ENCODE measurements around the gene ODAD3.
"Not testable (repeated sequence)": the region's sequence is repeated elsewhere in the genome, so short reads cannot be mapped to it uniquely, and the experiment has no call there.

ODAD3 gene

DNA sequence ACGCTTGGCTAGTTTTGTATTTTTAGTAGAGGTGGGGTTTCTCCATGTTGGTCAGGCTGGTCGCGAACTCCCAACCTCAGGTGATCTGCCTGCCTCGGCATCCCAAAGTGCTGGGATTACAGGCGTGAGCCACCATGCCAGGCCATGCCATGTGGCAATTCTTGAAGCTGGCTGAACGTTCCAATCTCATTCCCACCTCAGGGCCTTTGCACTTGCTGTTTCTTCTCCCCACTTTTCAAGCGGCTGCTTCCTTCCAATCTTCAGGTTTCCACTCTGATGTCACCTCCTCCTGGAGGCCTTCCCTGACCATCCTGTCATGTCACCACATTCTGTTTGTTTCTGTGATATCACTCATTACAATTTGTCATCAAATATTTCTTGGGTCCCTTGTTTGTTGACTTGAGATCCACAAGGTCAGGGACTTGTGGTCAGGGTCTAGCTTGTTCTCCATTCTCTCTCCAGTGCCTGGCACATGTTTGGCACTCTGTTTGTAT lies 55.0 kb downstream of the ODAD3 start:
- TF ChIP-seq, protein P1, sequence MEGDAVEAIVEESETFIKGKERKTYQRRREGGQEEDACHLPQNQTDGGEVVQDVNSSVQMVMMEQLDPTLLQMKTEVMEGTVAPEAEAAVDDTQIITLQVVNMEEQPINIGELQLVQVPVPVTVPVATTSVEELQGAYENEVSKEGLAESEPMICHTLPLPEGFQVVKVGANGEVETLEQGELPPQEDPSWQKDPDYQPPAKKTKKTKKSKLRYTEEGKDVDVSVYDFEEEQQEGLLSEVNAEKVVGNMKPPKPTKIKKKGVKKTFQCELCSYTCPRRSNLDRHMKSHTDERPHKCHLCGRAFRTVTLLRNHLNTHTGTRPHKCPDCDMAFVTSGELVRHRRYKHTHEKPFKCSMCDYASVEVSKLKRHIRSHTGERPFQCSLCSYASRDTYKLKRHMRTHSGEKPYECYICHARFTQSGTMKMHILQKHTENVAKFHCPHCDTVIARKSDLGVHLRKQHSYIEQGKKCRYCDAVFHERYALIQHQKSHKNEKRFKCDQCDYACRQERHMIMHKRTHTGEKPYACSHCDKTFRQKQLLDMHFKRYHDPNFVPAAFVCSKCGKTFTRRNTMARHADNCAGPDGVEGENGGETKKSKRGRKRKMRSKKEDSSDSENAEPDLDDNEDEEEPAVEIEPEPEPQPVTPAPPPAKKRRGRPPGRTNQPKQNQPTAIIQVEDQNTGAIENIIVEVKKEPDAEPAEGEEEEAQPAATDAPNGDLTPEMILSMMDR (IDR thresholded peaks at IDR 0.05; ENCODE audit: extremely low read depth, insufficient read depth, missing control alignments) = no peak
- DNase-seq (ENCODE audit: low spot score) = no peak
- in situ Hi-C loops (cut with MboI; ENCODE audit: low pct_unique_long_range_greater_than_20kb, low sequenced_read_pairs, unreplicated experiment) = no loop called here

DNA sequence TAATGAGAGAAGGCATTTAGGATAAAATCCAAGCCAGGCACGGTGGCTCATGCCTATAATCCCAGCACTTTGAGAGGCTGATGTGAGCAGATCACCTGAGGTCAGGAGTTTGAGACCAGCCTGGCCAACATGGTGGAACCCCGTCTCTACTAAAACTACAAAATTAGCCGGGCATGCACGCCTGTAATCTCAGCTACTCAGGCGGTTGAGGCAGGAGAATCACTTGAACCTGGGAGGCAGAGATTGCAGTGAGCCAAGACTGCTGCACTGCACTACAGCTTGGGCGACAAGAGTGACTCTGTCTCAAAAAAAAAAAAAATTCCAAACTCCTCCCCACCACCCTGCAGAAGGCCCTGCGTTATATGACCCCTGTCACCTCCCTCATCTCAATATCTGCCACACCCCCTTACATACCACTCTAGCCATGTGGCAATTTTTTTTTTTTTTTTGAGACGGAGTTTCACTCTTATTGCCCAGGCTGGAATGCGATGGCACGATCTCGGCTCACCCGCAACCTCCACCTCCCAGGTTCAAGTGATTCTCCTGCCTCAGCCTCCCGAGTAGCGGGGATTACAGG lies 55.6 kb downstream of the ODAD3 start:
- in situ Hi-C loops (cut with MboI; ENCODE audit: low pct_unique_long_range_greater_than_20kb, low sequenced_read_pairs, unreplicated experiment) = not testable (repeated sequence)

DNA sequence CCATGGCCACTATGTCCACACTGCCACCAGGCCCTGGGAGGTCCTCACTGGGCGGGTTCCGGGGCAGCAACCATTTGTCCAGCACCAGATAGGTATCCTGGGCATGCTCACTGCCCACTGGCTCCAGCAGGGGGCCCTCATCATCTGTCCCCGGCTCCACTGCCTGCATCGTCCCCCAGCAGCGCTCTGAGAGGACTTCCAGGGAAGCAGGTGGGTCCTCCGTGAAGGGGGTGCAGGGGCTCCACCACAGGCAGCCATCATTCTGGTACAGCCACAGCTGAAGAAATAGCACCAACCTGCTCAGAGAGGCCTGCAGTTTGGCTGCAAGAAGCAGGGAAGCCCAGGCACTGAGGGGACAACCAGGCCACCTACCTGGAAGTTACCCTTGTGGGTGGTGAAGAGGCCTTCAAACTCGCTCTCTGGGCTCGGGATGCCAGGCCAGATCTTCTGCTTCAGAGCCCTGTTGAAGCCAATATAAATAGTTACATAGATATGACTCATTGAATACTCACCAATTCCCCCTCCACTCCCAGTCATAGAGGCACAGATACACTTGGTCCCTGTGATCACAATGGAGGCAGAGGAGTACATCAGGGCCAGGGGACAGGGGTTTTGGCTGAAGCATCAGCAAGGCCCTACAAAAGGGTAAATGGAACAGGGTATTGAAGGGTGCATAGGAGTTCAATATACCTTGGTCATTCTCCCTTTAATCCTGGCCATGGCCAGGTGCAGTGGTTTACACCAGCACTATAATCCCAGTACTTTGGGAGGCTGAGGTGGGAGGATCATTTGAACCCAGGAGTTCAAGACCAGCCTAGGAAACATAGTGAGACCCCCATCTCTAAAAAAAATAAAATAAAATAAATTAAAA lies 56.4 kb downstream of the ODAD3 start:
- in situ Hi-C loops (cut with MboI; ENCODE audit: low pct_unique_long_range_greater_than_20kb, low sequenced_read_pairs, unreplicated experiment) = no loop called here
- DNase-seq (ENCODE audit: low spot score) = no peak
- TF ChIP-seq, protein P1 (IDR thresholded peaks at IDR 0.05; ENCODE audit: extremely low read depth, insufficient read depth, missing control alignments) = peak; percentile 68

More for the DNA sequence above, 55.6 kb downstream of the ODAD3 start:
- not testable (repeated sequence) for DNase-seq (ENCODE audit: low spot score)

DNA sequence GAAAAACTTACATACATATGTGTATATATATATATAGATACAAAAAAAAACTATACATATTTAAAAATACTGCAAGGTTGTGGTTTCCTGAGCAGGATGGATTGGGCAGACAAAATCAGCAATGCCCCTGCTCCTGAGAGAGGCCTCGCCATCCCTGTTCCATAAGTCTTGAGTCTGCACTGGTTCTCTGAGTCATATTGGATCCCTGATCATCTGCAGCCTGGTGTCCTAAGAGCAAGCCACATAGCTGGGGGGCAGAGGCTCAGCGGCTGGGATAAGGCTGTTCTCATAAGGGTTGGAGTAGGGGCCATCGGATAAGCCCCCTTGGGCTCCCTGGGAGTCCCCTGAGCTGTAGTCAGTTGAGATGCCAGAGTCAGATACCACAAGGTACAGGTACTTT lies 57.2 kb downstream of the ODAD3 start:
- TF ChIP-seq, protein P1 (IDR thresholded peaks at IDR 0.05; ENCODE audit: extremely low read depth, insufficient read depth, missing control alignments) = no peak
- in situ Hi-C loops (cut with MboI; ENCODE audit: low pct_unique_long_range_greater_than_20kb, low sequenced_read_pairs, unreplicated experiment) = no loop called here
- DNase-seq (ENCODE audit: low spot score) = no peak

DNA sequence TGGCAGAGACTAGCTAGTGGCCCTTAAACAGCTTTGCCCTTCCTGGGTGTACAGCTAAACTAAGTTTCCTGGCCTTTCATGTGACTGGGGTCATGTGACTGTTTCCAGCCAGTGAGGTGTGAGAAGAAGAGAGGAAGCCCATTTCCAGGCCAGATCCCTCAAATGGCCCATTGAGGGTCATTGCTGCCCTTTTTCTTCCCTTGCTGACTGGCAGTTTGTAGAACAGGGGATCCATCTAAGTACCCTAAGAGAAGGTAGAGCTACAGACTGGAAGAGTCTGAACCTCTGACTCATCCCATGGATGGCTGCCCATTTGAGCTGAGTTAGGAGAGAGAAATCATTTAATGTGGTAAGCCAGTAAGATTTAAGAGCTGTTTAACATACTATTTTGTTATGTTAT lies 57.7 kb downstream of the ODAD3 start:
- DNase-seq (ENCODE audit: low spot score) = no peak
- in situ Hi-C loops (cut with MboI; ENCODE audit: low pct_unique_long_range_greater_than_20kb, low sequenced_read_pairs, unreplicated experiment) = no loop called here
- TF ChIP-seq, protein P1 (IDR thresholded peaks at IDR 0.05; ENCODE audit: extremely low read depth, insufficient read depth, missing control alignments) = no peak

DNA sequence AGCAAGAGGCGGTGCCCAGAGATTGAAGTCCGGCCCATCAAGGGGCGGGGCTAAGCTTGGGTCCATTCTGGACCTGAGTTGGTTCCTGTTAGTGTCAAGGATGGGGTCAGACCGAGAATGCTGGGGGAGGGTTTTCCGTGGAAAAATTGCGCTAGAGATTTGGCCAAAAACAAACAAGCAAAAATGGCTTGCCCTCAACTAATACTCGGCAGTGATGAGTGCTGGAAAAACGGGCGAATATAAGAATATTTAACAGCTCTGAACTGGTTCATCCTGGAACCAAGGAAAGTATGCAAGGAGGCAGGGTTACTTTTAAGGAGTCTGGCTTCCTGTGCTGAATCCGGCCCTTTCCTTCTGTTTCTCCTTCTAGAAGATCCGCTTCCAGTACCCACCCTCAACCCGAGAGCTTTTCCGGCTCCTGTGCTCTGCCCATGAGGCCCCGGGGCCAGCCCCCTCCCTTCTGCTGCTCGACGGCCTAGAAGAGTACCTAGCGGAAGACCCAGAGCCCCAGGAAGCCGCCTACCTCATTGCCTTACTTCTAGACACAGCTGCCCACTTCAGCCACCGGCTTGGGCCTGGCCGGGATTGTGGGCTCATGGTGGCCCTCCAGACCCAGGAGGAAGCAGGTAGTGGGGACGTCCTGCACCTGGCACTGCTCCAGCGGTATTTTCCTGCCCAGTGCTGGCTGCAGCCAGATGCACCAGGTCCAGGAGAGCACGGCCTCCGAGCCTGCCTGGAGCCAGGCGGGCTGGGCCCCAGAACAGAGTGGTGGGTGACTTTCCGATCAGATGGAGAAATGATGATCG lies 59.6 kb downstream of the ODAD3 start:
- TF ChIP-seq, protein P1 (IDR thresholded peaks at IDR 0.05; ENCODE audit: extremely low read depth, insufficient read depth, missing control alignments) = no peak
- in situ Hi-C loops (cut with MboI; ENCODE audit: low pct_unique_long_range_greater_than_20kb, low sequenced_read_pairs, unreplicated experiment) = no loop called here
- DNase-seq (ENCODE audit: low spot score) = no peak
